Neural crest cell (in vitro differentiated cells): Measurements from ENCODE around the gene COL8A1. TPM values are rescaled to one million over a fixed set of nuclear protein-coding genes. Genes with fewer than 3 reads are reported as not detected.
A peak's percentile ranks its signal among the peaks of the same experiment; 100 is the strongest.

Experiments used
- DNase-seq: peaks from one replicate; pipeline ENCODE4 v3.0.0; 2021; ENCODE audit warnings: low read depth, mixed read lengths, low spot score
- H3K27ac Mint-ChIP-seq: one replicate; pipeline ENCODE4 v1.8.0; 2021; ENCODE audit warnings: mild to moderate bottlenecking, mixed read lengths; ENCODE audit not compliant: unreplicated experiment
- H3K27me3 Mint-ChIP-seq: 2 replicates; pipeline ENCODE4 v1.8.0; 2021; ENCODE audit warnings: low read depth, mild to moderate bottlenecking, mixed read lengths
- H3K36me3 Mint-ChIP-seq: 2 replicates; pipeline ENCODE4 v1.8.0; 2021; ENCODE audit warnings: low read depth, mild to moderate bottlenecking, mixed read lengths
- H3K4me1 Mint-ChIP-seq: 2 replicates; pipeline ENCODE4 v1.8.0; 2021; ENCODE audit warnings: mixed read lengths
- H3K4me3 Mint-ChIP-seq: one replicate; pipeline ENCODE4 v1.8.0; 2021; ENCODE audit warnings: mild to moderate bottlenecking, mixed read lengths
- H3K9me3 Mint-ChIP-seq: 2 replicates; pipeline ENCODE4 v1.8.0; 2021; ENCODE audit warnings: mixed read lengths
- total RNA-seq: library from RNA; stranded (reverse); gene quantifications from 2 replicates; pipeline ENCODE4 v1.2.1, GENCODE V29; 2021
- TF ChIP-seq, protein P1 (sequence below): fragments of 200-600 bp; sonication (generic); conservative IDR thresholded peaks from 2 replicates; pipeline ENCODE4 v1.5.0; 2021; ENCODE audit warnings: antibody characterized with exemption, mild to moderate bottlenecking

Gene COL8A1
- total RNA-seq, 1 donor from 2014 or later: 0.28 TPM

DNA sequence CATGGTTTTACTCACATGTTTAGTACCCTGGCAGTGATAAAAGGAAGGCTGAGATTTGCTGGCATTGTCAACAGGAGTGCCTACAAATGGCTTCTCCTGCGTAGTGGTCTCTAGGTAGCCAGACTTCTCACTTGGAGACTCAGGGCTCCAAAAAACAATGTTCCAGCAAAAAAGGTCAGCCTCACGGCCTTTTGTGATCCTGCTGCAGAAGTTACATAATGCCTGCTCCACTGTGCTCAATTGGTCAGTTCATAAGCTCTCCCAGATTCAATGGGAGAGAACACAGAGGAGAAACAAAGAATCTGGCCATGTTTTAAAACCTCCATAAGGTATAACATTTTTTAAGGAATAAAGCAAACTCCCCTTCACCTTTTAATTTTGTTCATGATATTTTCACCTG lies 103.2 kb downstream of the COL8A1 start:
- no peak overlapping the region for H3K27ac Mint-ChIP-seq
- H3K27me3 Mint-ChIP-seq: no peaks in the 10 kb centered on the region
- no peak for DNase-seq
- no peak overlapping the region for H3K4me3 Mint-ChIP-seq
- H3K36me3 Mint-ChIP-seq: peaks cover 5% of the 10 kb centered on the region
- H3K9me3 Mint-ChIP-seq: peaks cover 10% of the 10 kb centered on the region
- TF ChIP-seq, protein P1, sequence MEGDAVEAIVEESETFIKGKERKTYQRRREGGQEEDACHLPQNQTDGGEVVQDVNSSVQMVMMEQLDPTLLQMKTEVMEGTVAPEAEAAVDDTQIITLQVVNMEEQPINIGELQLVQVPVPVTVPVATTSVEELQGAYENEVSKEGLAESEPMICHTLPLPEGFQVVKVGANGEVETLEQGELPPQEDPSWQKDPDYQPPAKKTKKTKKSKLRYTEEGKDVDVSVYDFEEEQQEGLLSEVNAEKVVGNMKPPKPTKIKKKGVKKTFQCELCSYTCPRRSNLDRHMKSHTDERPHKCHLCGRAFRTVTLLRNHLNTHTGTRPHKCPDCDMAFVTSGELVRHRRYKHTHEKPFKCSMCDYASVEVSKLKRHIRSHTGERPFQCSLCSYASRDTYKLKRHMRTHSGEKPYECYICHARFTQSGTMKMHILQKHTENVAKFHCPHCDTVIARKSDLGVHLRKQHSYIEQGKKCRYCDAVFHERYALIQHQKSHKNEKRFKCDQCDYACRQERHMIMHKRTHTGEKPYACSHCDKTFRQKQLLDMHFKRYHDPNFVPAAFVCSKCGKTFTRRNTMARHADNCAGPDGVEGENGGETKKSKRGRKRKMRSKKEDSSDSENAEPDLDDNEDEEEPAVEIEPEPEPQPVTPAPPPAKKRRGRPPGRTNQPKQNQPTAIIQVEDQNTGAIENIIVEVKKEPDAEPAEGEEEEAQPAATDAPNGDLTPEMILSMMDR: no peak
- H3K4me1 Mint-ChIP-seq: peaks cover 4% of the 10 kb centered on the region

DNA sequence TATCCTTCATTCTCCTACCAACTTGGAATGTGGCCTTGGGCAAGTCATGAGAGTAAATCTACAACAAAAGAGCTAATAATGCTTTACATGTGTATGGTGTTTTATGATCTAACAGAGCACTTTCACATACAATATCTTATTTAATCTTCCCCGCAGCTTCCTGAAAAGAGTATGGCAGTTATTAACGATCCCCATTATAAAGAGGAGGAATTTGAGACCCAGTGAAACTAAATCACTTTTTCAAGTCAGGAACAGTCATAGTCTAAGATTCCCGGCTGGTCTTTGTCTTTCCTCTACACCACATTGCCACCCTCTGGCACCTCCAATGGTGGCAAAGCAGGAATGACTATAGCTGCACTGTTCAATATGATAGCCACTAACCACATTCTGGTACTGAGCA lies 109.5 kb downstream of the COL8A1 start:
- no peaks in the 10 kb centered on the region for H3K27me3 Mint-ChIP-seq
- no peaks in the 10 kb centered on the region for H3K4me1 Mint-ChIP-seq
- no peak overlapping the region for H3K4me3 Mint-ChIP-seq
- H3K9me3 Mint-ChIP-seq: peaks cover 3% of the 10 kb centered on the region
- no peaks in the 10 kb centered on the region for H3K36me3 Mint-ChIP-seq
- H3K27ac Mint-ChIP-seq: no peak overlapping the region
- TF ChIP-seq, protein P1: peak; percentile 21
- no peak for DNase-seq

DNA sequence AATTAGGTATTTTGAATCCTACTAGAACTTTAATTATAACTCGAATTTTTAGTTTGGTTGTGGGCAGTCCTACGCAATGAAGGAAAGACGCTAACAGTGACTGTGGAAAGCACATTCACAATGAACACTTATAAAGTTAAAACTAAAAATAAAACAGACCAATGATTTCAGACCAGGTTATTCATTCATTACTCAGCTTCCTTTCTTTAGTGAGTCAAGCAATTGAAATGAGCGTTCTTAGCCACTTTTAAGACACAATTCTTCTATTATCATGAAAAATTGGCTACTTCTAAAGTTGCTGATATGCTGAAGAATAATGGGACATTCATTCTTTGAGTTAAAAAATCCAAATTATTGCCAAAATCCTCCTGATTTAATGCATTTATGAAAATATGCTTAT lies 113.3 kb downstream of the COL8A1 start:
- H3K9me3 Mint-ChIP-seq: no peaks in the 10 kb centered on the region
- TF ChIP-seq, protein P1: no peak
- no peak overlapping the region for H3K27ac Mint-ChIP-seq
- H3K4me3 Mint-ChIP-seq: no peak overlapping the region
- H3K4me1 Mint-ChIP-seq: no peaks in the 10 kb centered on the region
- no peaks in the 10 kb centered on the region for H3K36me3 Mint-ChIP-seq
- no peak for DNase-seq
- peaks cover 19% of the 10 kb centered on the region for H3K27me3 Mint-ChIP-seq

DNA sequence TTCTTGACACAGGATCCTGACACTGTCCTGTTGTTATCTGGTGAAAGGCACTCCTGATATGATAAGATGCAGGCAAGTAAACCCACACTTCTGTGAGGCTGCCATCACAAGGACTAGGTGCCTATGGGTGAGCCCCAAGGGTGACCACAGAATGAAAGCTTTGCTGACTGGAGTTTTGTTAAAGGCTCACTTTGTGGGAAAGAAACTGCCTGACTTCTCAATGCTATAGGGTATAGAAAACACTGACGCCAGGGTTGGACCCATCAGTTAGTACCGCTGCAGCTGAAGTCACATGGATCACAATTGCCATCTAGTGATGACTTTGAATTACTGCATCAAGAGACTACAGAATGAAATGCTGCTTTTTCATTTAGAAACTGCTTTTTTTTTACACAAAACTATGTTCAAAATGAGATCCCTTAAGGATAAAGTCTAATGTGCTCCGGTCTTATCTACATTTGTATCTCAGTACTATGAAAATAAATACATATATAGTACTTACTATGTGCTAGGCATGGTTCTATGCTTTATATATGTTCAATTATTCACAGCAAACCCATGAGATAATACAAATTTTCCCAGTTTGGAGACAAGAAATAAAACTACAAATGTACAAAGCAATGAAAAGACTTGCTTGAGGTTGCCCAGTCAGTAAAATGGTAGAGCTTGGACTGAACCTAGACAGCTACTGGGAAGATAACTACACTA lies 115.0 kb downstream of the COL8A1 start:
- Mint-ChIP-seq H3K4me1 (no peaks in the 10 kb centered on the region), H3K27ac (no peak overlapping the region), H3K36me3 (no peaks in the 10 kb centered on the region), H3K27me3 (peaks cover 27% of the 10 kb centered on the region), H3K4me3 (no peak overlapping the region), H3K9me3 (no peaks in the 10 kb centered on the region)
- peak; percentile 26 for DNase-seq
- TF ChIP-seq, protein P1: peak; percentile 87

DNA sequence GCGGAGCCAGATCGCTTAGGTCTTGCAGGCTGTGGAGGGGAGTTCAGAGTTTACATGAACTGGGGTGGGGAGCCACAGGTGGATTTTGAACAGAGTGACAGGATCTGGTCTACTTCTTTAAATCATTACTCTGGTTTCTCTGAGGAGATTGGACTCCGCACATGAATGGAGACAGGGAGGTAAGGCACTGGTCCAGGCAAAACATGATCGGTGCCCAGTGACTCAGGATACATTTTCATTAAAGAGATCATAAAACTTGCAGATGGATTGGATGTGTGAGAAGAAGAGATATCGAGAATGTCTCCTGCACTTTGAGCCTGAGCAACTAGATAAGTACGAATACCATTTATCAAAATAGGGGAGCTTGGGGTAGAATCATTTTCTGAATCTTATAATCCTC lies 117.4 kb downstream of the COL8A1 start:
- TF ChIP-seq, protein P1: no peak
- Mint-ChIP-seq H3K27me3 (peaks cover 29% of the 10 kb centered on the region), H3K36me3 (no peaks in the 10 kb centered on the region)

More for the DNA sequence above, 117.4 kb downstream of the COL8A1 start:
- H3K4me3 Mint-ChIP-seq: no peak overlapping the region
- H3K9me3 Mint-ChIP-seq: no peaks in the 10 kb centered on the region
- H3K27ac Mint-ChIP-seq: no peak overlapping the region
- no peak for DNase-seq
- no peaks in the 10 kb centered on the region for H3K4me1 Mint-ChIP-seq
